Measurements from ENCODE around the gene KAZALD1.

The KAZALD1 gene

GRCh38 chr10:101047961-101048892, 13.6 kb upstream of the KAZALD1 start:
- no peak for DNase-seq

DNA sequence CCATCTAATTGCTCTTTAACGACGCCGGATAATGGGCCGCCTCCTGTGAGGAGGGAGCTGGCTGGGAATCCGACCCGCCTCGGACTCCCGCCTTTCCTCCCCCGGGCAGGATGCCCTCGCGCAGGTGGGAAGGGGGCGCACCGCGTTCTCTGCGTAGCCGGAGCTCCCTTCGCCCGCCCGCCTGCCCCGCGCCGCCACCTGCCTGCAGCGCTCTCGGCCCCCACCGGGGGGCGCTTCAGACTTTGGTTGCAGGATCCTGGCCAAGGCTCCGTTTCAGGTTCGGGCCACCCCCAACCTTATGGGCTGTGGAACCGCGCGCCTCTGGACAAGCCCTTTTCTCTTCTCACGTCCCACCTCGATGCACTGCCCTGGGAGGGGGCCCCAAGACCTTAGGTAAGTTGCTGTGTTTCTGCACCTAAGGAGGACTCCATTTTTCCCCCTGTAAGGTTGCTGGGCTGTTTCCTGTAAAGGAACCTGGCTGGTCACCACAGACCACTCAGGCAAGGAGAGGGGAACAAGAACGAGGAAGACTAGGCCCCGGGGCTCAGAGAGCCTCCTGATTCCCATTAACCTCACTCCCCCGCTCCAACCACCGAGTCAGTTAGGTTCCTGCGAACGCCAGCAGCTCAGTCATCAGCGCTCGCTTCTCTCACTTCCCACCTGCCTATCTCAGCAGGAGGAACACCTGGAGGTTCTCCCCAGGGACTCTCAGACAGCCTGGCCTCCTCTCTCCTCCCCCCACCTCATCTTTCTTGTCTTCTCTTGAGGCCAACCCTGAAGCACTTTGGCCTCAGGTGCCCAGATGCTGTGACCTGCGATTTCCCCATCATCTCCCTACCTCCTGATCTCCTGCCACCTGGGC, 11.3 kb upstream of the KAZALD1 start:
- DNase-seq: peak; percentile 38

- DNase-seq: peak; percentile 61
Observed at GRCh38 chr10:101052285-101052684, 9.5 kb upstream of the KAZALD1 start.

DNA sequence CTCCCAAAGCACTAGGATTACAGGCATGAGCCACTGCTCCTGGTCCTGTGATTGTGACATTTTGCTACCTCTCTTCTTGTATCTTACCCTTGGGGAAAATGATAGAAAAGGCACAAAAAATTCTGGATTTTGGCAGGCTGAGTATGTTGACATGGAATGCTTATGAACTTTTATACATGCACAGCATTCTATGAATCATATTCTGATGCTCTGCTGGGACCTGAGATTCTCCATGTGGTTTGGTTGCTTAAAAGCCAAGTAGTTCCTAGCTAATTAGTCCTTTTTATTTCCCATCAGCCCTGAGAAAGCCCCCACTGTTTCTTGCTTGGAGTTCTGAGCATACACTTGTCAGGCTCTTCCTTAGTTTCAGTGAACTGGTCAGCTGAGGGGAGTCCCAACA, 8.3 kb upstream of the KAZALD1 start:
- peak; percentile 71 for DNase-seq

- DNase-seq: no peak
Observed at GRCh38 chr10:101054351-101054750, 7.4 kb upstream of the KAZALD1 start.

DNA sequence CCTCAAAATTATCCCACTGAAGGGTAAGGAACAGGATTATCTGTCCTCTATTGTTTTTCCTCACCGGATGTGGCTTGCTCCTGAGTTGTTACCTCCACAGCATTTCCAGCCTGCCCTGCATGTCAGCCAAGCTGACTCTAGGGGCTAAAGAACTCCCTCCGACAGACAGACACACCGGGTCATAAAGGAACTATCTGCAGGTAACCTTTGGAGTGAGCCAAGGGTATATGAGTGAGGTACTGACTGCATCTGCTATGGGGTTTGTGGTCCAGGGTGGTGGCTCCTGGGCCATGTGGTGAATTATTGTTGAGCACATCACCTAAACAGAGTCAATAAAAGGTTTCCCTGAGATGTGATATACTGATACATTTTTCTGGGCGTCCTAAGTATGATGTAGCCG, 6.9 kb upstream of the KAZALD1 start:
- DNase-seq: no peak

DNA sequence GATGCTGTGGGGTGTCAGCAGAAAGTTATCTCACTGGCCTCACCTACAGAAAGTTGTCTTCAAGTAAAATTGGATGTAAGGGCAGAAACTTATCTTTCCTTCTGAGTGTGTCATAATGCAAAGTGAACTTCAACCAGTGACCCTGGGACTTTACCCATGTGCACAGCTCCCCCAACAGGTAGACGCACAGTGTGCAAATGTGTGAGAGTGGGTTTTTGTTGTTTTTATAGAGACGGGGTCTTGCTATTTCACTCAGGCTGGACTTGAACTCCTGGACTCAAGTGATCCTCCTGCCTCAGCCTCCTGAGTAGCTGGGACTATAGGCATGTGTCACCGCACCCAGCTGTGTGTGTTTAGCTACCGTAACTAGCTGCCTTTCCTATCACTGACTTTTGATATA, 6.4 kb upstream of the KAZALD1 start:
- no peak for DNase-seq

DNA sequence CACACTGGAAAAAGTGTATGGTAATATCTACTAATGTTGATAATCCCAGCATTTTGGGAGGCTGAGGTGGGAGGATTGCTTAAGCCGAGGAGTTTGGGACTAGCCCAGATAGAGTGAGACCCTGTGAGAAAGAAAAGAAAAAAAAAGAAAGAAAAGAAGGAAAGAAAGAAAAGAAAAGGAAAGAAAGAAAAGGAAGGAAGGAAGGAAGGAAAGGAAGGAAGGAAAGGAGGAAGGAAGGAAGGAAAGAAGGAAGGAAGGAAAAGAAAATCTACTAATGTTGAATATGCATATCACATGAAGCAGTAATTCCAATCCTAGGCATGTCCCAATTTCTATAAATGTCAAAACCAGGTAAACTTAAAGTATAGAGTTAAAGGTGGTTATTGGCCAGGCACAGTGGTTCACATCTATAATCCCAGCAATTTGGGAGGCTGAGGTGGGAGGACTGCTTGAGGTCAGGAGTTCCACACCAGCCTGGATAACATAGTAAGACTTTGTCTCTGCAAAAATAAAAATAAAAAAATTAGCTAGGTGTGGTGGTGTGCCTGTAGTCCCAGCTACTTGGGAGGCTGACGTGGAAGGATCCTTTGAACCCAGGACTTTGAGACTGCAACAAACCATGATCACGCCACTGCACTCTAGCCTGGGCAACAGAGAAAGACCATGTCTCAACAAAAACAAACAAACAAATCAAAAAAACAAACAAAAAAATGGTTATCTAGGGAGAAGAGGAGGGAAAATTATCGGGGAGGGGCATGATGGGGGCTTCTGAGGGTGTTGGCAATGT, 5.2 kb upstream of the KAZALD1 start:
- no peak for DNase-seq

GRCh38 chr10:101060036-101060950, 1.5 kb upstream of the KAZALD1 start:
- DNase-seq: peak; percentile 97

DNA sequence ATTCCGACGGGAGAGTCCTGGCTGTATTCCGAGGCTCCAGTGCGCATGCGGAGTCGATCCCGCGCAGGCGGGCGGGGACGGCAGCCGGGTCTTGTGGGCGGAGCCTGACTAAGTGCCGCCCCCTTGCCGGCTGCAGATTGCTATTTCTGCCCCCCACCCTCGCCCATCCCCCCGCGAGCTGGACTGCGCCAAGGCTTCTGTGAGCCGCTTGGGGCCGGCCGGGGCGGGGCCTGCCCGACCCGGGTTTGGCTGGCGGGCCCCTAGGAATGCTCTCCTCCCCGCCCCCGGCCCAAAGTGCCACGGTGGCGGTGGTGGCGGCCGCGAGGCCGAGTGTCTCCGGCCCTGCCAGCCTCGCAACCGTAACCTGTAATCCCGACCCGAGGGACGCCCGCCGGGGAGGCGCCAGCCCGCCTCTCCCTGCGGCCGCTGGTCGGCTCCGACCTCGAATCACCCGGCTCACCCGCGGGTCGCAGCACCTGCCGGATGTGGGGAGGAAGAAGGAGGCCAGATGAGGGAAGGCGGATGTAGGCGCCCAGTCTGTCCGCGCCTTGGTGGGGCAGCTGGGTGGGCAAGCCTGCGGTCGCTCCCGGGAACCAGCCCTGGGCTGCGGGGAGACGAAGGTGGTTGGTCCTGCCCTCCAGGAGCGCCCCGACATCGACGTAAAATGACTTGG, 702 bp upstream of the KAZALD1 start:
- DNase-seq: peak; percentile 95

DNA sequence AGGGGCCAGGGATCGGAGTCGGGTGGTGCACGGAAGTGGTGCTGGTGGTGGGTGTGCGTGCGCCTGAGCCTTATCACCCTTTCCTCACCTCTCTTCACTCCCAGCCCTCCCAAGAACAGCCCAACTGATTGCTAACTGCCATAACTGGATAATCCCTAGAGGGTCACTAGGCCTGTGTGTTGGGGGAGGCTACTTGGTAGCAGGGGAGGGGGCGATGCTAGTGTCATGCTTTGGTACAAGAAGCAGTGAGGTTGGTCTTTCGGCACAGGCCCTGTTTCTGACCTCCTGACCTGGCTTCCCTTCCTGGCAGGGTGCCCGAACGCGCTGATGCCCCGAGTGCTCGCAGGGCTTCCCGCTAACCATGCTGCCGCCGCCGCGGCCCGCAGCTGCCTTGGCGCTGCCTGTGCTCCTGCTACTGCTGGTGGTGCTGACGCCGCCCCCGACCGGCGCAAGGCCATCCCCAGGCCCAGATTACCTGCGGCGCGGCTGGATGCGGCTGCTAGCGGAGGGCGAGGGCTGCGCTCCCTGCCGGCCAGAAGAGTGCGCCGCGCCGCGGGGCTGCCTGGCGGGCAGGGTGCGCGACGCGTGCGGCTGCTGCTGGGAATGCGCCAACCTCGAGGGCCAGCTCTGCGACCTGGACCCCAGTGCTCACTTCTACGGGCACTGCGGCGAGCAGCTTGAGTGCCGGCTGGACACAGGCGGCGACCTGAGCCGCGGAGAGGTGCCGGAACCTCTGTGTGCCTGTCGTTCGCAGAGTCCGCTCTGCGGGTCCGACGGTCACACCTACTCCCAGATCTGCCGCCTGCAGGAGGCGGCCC, 652 bp downstream of the KAZALD1 start:
- DNase-seq: peak; percentile 50

DNA sequence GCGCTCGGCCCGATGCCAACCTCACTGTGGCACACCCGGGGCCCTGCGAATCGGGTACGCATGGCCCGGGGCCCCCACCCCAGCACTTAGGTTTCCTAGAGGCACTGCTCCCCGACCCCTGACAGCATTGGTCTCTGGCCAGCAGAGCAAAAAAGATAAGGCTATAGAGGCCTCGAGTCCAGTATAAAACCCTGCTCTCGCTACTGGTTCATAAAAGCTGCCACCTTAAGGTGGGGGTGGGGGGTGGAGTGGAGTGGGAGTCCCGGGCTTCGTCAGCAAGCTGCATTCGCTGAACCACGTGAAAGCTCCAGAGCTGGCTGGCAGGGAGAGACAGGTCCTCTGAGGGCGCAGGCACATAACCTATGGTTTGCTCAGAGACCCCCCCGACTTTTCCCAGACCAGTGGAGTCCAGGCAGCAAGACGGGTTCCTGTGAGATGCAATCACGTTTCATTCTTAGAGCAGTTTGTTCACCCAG, 1.3 kb downstream of the KAZALD1 start:
- no peak for DNase-seq

DNA sequence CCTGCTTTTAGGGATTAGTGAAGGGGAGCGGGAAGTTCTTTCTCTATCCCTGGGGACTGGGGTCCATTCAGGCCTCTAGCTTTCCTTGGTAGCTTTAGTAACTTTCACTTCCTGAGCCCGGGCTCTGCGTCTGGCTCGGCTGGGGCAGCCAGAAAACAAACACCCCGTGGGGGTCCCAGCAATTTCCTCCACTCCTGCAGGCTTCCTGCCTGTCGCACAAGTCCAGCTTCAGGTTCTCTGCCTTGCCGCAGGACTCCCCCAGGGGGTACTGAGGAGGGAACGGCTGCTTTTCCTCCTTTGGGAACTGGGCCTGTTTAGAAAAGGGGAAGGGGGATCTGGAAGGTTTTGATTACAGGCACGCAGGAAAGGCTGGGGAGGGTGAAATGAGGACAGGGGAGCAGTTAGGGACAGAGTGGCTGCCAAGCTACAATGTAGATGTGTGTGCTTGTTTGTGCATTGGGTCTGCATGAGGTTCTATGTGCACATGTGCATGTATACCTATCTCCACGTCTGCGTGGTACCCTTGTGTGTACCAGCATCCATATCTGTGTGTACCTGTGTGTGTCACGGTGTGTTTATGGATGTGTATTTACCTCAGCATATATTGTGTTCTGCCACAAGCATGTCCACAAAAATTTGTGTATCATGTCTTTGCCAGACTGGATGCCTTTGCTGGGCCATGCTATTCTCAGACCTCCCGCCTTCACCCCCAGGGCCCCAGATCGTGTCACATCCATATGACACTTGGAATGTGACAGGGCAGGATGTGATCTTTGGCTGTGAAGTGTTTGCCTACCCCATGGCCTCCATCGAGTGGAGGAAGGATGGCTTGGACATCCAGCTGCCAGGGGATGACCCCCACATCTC, 2.0 kb downstream of the KAZALD1 start:
- DNase-seq: no peak

DNA sequence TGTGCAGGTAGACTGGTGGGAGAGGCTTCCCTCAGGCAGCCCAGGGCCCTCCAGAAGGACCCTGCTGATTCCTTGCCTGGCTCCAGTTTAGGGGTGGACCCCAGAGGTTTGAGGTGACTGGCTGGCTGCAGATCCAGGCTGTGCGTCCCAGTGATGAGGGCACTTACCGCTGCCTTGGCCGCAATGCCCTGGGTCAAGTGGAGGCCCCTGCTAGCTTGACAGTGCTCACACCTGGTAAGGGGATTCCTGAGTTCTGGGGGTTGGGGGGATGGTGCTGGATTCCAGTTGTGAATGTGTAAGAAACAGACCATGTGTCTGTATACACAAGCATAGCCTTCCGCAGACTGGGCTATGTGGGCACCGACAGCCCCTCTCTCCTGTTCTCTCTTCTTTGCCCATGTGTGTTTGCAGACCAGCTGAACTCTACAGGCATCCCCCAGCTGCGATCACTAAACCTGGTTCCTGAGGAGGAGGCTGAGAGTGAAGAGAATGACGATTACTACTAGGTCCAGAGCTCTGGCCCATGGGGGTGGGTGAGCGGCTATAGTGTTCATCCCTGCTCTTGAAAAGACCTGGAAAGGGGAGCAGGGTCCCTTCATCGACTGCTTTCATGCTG, 2.7 kb downstream of the KAZALD1 start:
- DNase-seq: no peak

- peak; percentile 40 for DNase-seq
Observed at GRCh38 chr10:101065481-101066145, 3.8 kb downstream of the KAZALD1 start.

- DNase-seq: peak; percentile 59
Observed at GRCh38 chr10:101066146-101066895, 4.5 kb downstream of the KAZALD1 start.

GRCh38 chr10:101066896-101067355, 5.1 kb downstream of the KAZALD1 start:
- DNase-seq: no peak
